ENCODE results near the gene DSTN.
"Not testable (repeated sequence)": the region's sequence is repeated elsewhere in the genome, so short reads cannot be mapped to it uniquely, and the experiment has no call there.

The DSTN gene

DNA sequence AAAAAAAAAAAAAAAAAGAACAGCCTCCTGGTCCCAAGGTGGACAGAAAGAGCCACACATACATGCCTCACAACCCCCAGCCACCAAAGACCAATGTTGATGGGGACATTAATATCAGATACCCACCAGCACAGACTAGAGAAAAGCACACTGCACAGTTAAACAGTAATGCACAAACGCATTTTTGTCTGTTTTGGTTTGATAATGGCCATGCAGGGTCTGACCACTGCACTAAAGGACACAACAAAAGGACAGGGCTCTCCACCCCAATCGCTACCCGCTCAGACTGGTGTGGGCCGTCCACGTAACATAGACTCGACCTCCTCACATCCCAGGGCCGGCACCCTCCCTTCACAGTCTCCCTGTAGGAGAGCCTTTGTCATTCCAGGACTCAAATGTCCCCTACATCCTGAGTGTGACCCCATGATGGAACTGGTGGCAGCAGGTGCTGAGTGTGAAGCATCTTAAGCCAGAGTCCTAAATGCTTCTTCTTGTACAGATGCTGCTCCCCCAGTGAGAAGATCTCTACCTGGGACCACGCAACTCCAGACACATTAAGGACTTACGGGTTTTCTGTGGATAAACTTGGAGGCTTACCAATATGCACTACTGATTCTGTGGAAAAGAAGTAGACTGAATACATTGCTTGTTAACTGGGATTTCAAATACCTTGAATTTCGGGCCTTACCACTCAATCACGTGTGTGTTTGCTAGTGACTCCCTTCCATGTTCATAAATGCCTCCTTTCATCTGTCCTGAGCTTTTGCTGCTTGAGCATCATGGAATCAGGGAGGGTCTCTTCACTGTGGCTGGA is 84.2 kb downstream of the DSTN start:
- DNase-seq: no peak

- DNase-seq: no peak
Measured at GRCh38 chr20:17654649-17655285, 84.9 kb downstream of the DSTN start.

DNA sequence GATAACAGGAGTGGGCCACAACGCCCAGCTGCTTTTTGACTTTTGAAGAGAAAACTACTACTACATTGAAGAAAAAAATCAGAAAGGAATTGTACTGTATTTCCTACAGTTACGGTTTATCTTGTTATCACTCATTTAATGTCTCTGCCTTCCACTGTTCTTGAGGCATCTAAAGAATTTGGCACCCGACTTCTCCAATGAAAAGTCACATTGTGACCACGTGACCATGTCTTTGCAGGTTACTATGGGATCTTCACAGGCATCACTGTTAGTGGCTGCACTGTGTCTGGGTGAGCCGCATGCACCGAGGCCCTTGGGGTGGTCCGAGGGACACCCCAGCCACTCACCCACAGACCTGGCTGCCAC is 85.4 kb downstream of the DSTN start:
- DNase-seq: no peak

- no peak for DNase-seq
Measured at GRCh38 chr20:17655865-17656479, 86.1 kb downstream of the DSTN start.

DNA sequence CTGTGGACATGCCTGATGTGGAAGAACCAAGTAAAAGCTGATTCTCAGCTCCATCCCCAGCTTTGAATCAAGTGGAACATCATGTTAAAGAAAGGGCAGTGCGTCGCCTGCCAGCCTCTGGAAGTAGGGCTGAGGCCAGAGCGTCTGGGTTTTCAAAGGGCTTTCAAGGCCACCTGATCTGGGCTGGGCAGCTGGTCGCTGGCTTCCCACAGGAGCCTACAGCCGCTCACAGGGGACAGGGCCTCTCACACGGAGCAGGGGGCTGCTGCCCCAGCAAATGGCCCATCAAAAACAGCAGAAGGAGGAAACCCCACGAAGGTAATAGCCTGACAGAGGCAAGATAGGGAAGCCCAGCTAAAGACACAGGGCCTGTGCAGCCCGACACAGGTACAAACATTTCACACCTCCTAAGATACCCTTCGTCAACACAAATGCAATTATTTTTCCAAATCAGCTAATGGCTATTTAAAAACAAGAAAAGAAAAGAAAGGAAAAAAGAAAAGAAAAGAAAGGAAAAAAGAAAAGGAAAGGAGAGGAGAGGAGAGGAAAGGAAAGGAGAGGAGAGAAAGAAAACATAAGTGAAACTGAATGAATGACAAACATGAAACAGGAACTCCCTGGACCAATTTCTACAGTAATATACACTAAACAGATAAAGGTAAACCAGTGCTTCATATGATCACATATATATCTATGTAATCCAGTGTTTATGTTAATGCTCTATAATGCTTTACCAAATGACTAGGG is 87.4 kb downstream of the DSTN start:
- no peak for DNase-seq

DNA sequence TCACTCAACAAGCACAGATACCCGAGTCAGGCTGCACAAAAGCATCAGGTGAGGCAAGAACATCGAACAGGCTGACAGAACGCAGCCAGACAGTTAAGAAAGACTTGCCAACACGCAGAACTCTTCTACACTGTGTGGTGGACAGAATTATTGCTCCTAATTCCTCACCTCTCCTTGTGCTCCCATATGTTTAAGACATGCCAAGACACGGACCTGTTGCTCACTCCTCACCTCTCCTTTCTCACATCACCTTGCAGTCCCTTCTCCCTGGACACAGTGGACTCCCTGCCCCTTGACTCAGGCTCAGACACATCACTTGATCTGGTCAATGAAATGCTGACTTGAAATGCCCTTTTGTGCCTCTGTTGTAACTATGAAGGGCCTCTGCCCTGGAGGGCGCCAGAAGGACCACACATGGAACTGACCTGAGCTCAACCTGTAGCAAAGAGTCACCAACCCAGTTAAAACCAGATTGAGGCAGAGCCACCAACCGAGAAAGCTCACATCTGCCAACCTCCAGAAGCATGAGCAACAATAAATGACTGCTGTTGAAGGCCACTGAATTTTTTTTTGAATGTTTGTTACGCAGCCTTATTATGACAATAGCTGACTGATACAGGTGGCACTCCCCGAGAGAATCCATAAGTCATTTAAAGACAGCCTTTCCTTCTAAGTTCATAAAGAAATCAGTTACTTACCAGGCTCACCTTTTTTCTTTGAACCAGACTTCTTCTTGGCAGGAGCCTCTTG is 88.2 kb downstream of the DSTN start:
- DNase-seq: no peak

DNA sequence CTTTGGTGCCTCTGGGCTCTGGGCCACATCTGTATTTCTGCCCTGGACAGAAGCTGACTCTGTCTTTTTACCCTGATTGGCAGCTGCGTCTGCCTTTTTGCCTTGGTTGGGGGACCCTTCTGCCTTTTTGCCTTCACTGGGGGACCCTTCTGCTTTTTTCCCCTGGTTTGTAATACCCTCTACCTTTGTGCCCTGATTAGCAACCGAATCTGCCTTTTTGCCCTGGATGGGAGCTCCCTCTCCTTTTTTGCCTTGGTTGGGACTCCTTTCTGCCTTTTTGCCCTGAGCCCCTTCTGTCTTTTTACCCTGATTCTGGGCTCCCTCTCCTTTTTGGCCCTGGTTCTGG is 88.7 kb downstream of the DSTN start:
- no peak for DNase-seq

DNA sequence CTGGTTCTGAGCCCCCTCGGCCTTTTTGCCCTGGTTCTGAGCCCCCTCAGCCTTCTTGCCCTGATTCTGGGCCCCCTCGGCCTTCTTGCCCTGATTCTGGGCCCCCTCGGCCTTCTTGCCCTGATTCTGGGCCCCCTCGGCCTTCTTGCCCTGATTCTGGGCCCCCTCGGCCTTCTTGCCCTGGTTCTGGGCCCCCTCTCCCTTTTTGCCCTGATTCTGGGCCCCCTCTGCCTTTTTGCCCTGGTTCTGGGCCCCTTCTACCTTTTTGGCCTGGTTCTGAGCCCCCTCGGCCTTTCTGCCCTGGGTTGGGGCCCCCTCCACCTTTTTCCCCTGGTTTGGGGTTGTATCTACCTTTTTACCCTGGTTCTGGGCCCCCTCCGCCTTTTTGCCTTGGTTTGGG is 89.5 kb downstream of the DSTN start:
- DNase-seq: not testable (repeated sequence)

Data from NCI-H2171 (cell line).